HG03439 (cell line): ENCODE measurements around the gene PITHD1.
"Not testable (repeated sequence)": the region's sequence is repeated elsewhere in the genome, so short reads cannot be mapped to it uniquely, and the experiment has no call there.

ENCODE experiments used
- ATAC-seq: cut with Tn5 transposase; IDR thresholded peaks from one replicate; pipeline ENCODE4 v1.9.1; 2021; ENCODE audit warnings: mild to moderate bottlenecking, moderate library complexity; ENCODE audit not compliant: unreplicated experiment

The PITHD1 gene

GRCh38 chr1:23823767-23824166, 45.5 kb downstream of the PITHD1 start:
- no peak for ATAC-seq

- ATAC-seq: no peak
These were observed 46.5 kb downstream of the PITHD1 start for GRCh38 chr1:23824711-23825075.

DNA sequence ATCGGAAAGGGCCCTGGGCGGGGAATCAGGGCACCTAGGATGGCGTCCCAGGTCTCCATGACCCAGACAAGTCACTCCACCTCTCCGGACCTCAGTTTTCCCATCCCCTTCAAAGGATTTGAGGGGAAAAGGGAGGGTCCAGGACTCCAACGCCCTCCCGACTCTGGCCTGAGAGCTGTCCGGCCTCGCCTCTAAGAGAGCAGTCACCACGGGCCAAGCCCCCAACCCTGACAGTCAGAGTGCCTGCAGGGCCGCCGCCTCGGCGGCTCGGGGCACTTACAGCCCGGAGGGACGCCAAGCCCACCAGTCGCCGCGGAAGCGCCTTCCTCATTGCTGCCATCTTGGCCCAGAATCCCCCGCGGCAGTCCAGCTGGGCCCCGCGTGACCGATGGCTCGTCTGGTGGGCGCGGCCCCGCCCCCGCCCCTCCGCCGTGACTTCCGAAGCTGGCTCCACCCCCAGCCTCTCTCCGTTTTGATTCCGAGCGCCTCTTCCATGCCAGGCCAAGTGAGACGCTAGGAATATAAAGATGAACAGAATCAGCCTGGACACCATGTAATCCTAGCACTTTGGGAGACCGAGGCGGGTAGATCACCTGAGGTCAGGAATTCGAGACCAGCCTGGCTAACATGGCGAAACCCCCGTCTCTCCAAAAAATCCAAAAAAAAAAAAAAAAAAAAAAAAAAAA, 47.0 kb downstream of the PITHD1 start, which contains the start of gene HMGCL:
TSS of gene HMGCL (minus strand) at position 354 of the 686 bp plus-strand sequence. CDS start at position 340, 14 bp downstream.
- peak; percentile 72 for ATAC-seq

GRCh38 chr1:23825762-23826522, 47.7 kb downstream of the PITHD1 start:
- ATAC-seq: peak; percentile 36

DNA sequence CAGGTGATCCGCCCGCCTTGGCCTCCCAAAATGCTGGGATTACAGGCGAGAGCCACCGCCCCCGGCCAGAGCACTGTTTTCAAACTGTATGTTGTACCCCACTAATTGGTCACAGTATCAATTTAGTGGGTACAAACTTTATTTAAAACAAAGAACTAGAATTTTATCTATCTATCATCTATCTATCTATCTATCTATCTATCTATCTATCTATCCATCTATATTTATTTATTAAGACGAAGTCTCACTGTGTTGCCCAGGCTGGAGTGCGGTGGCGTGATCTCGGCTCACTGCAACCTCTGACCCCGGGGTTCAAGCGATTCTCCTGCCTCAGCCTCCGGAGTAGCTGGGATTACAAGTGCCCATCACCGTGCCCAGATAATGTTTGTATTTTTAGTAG, 48.4 kb downstream of the PITHD1 start:
- ATAC-seq: not testable (repeated sequence)

DNA sequence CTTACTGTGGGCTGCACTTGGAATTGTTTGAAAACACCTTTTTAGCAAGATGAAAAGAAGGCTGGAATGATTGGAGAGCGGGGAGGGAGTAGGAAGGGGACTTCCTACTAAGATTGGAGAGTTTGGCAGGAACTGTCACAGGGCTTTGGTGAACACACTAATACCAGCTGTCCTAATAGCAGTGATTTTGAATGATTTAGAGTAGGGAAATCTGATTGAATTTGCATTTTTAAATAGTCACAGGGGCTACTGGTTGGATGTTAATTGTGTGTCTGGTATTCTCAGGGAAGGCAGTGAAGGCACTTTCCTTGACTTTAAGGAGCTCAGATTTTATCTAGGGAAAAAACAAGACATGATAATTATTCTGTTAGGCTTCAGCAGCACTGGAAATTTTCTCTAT, 49.5 kb downstream of the PITHD1 start:
- no peak for ATAC-seq

DNA sequence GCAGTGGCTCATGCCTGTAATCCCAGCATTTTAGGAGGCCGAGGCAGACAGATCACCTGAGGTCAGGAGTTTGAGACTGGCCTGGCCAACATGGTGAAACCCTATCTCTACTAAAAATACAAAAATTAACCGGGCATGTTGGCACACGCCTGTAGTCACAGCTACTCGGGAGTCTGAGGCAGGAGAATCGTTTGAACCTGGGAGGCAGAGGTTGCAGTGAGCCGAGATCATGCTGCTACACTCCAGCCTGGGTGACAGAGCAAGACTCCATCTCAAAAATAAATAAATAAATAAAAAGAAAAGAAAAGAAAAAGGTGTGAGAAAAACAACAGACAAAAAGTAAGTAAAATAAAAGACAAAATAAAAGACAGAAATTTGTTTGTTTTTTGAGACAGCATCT, 55.9 kb downstream of the PITHD1 start:
- not testable (repeated sequence) for ATAC-seq

DNA sequence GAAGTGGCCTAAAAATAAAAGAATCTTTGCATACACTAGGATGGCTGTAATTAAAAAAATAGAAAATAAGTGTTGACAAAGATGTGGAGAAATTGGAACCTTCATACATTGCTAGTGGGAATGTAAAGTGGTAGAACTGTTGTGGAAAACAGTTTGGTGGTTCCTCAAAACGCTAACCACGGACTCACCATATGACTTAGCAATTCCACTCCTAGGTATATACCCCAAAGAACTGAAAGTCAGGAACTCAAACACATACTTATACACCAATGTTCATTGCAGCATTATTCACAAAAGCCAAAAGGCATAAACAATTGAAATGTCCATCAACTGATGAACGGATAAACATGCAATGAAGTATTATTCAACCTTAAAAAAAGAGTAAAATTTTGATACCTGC, 57.8 kb downstream of the PITHD1 start:
- no peak for ATAC-seq
